H9 (cell line): ENCODE data around the gene SEPTIN5. TPM values are rescaled to one million over a fixed set of nuclear protein-coding genes. Genes with fewer than 3 reads are reported as not detected.

Experiments
- DNase-seq: peaks from one replicate; pipeline ENCODE4 v3.0.0-alpha.2; 2017
- H2AFZ ChIP-seq: one replicate; pipeline ENCODE4 v1.6.1; 2013; ENCODE audit warnings: mild to moderate bottlenecking, low read length, control low read depth, moderate library complexity
- H2AK5ac ChIP-seq: 2 replicates; pipeline ENCODE4 v1.6.1; 2013; ENCODE audit warnings: low read length, control low read depth, mixed read lengths; ENCODE audit not compliant: insufficient read length
- H2BK120ac ChIP-seq: one replicate; pipeline ENCODE4 v1.6.1; 2013; ENCODE audit warnings: low read depth, mild to moderate bottlenecking, low read length, control low read depth, inconsistent platforms; ENCODE audit not compliant: poor library complexity, severe bottlenecking
- H2BK12ac ChIP-seq: 2 replicates; pipeline ENCODE4 v1.6.1; 2013; ENCODE audit warnings: low read length, control low read depth, mixed read lengths, low read depth; ENCODE audit not compliant: insufficient read length
- H2BK15ac ChIP-seq: 2 replicates; pipeline ENCODE4 v1.6.1; 2013; ENCODE audit warnings: low read depth, low read length, control low read depth
- H2BK20ac ChIP-seq: one replicate; pipeline ENCODE4 v1.6.1; 2013; ENCODE audit warnings: low read depth, mild to moderate bottlenecking, low read length, control low read depth, inconsistent platforms; ENCODE audit not compliant: poor library complexity, severe bottlenecking
- H2BK5ac ChIP-seq: 2 replicates; pipeline ENCODE4 v1.6.1; 2013; ENCODE audit warnings: low read length, control low read depth, mixed read lengths; ENCODE audit not compliant: insufficient read length
- H3K14ac ChIP-seq: 2 replicates; pipeline ENCODE4 v1.6.1; 2013; ENCODE audit warnings: low read length, control low read depth; ENCODE audit not compliant: insufficient read depth
- H3K18ac ChIP-seq: 2 replicates; pipeline ENCODE4 v1.6.1; 2013; ENCODE audit warnings: low read depth, mild to moderate bottlenecking, mixed read lengths, low read length, control low read depth; ENCODE audit not compliant: insufficient read length
- H3K23ac ChIP-seq: 2 replicates; pipeline ENCODE4 v1.6.1; 2013; ENCODE audit warnings: low read length, control low read depth, mixed read lengths, low read depth; ENCODE audit not compliant: insufficient read length
- H3K23me2 ChIP-seq: 2 replicates; pipeline ENCODE4 v1.6.1; 2013; ENCODE audit warnings: low read depth, mild to moderate bottlenecking, mixed read lengths, low read length, control low read depth; ENCODE audit not compliant: insufficient read length, poor library complexity, severe bottlenecking
- H3K27ac ChIP-seq: 2 replicates; pipeline ENCODE4 v1.5.1; 2013; ENCODE audit warnings: low read length, control low read depth, mixed read lengths, low read depth; ENCODE audit not compliant: insufficient read length
- H3K27me3 ChIP-seq: 2 replicates; pipeline ENCODE4 v1.6.1; 2013; ENCODE audit warnings: low read length, control low read depth, inconsistent platforms; ENCODE audit not compliant: insufficient read depth
- H3K4ac ChIP-seq: 2 replicates; pipeline ENCODE4 v1.6.1; 2013; ENCODE audit warnings: low read depth, mild to moderate bottlenecking, control low read depth, inconsistent platforms, low read length, moderate library complexity
- H3K4me1 ChIP-seq: 2 replicates; pipeline ENCODE4 v1.6.1; 2013; ENCODE audit warnings: low read length, control low read depth, inconsistent platforms; ENCODE audit not compliant: insufficient read depth
- H3K4me2 ChIP-seq: 2 replicates; pipeline ENCODE4 v1.6.1; 2013; ENCODE audit warnings: low read length, control low read depth, mixed read lengths; ENCODE audit not compliant: insufficient read length, insufficient read depth
- H3K56ac ChIP-seq: 2 replicates; pipeline ENCODE4 v1.6.1; 2013; ENCODE audit warnings: low read depth, mild to moderate bottlenecking, mixed read lengths, low read length, control low read depth; ENCODE audit not compliant: insufficient read length
- H3K79me1 ChIP-seq: 2 replicates; pipeline ENCODE4 v1.6.1; 2013; ENCODE audit warnings: low read depth, mild to moderate bottlenecking, moderate library complexity, low read length, control low read depth, inconsistent platforms; ENCODE audit not compliant: insufficient read depth, poor library complexity, severe bottlenecking
- H3K79me2 ChIP-seq: 2 replicates; pipeline ENCODE4 v1.6.1; 2013; ENCODE audit warnings: low read length, control low read depth, inconsistent platforms; ENCODE audit not compliant: insufficient read depth
- H3K9ac ChIP-seq: 2 replicates; pipeline ENCODE4 v1.6.1; 2013; ENCODE audit warnings: low read length, control low read depth, mixed read lengths; ENCODE audit not compliant: insufficient read length; ENCODE audit errors: extremely low read depth
- H3K9me3 ChIP-seq: one replicate; pipeline ENCODE4 v1.6.1; 2013; ENCODE audit warnings: low read depth, low read length, inconsistent platforms; ENCODE audit not compliant: control insufficient read depth
- H3T11ph ChIP-seq: one replicate; pipeline ENCODE4 v1.6.1; 2013; ENCODE audit warnings: mild to moderate bottlenecking, low read length, control low read depth, inconsistent platforms
- H4K20me1 ChIP-seq: one replicate; pipeline ENCODE4 v1.6.1; 2013; ENCODE audit not compliant: control insufficient read depth, insufficient read length, insufficient read depth
- H4K5ac ChIP-seq: 2 replicates; pipeline ENCODE4 v1.6.1; 2013; ENCODE audit warnings: low read depth, mild to moderate bottlenecking, mixed read lengths, low read length, control low read depth; ENCODE audit not compliant: insufficient read length
- H4K8ac ChIP-seq: replicated peaks from 2 replicates; pipeline ENCODE4 v1.6.1; 2013; ENCODE audit warnings: low read length, control low read depth, mixed read lengths, low read depth; ENCODE audit not compliant: insufficient read length
- H4K91ac ChIP-seq: 2 replicates; pipeline ENCODE4 v1.6.1; 2013; ENCODE audit warnings: low read depth, mild to moderate bottlenecking, moderate library complexity, mixed read lengths, low read length, control low read depth; ENCODE audit not compliant: insufficient read length
- H3K27ac Mint-ChIP-seq, 3 experiments: 2 replicates in 2 of 3; 3 replicates in 1 of 3; pipeline ENCODE4 v1.8.0; 2020 to 2021; ENCODE audit warnings: mixed read lengths in 3 of 3, mild to moderate bottlenecking in 1 of 3, moderate library complexity in 1 of 3
- H3K27me3 Mint-ChIP-seq: 2 replicates; pipeline ENCODE4 v1.8.0; 2021; ENCODE audit warnings: low read depth, mild to moderate bottlenecking, moderate library complexity, mixed read lengths
- H3K36me3 Mint-ChIP-seq, 3 experiments: 2 replicates in 2 of 3; 3 replicates in 1 of 3; pipeline ENCODE4 v1.8.0; 2020 to 2021; ENCODE audit warnings: low read depth in 3 of 3, mixed read lengths in 3 of 3; ENCODE audit not compliant: insufficient read depth in 1 of 3
- H3K4me1 Mint-ChIP-seq, 2 experiments: 2 replicates each; pipeline ENCODE4 v1.8.0; 2020; ENCODE audit warnings: mixed read lengths in 2 of 2
- H3K4me3 Mint-ChIP-seq, 2 experiments: 2 replicates in 1 of 2; 3 replicates in 1 of 2; pipeline ENCODE4 v1.8.0; 2020 to 2021; ENCODE audit warnings: mild to moderate bottlenecking in 2 of 2, mixed read lengths in 2 of 2, moderate library complexity in 1 of 2
- H3K9me3 Mint-ChIP-seq, 2 experiments: 2 replicates in 1 of 2; 3 replicates in 1 of 2; pipeline ENCODE4 v1.8.0; 2020; ENCODE audit warnings: mild to moderate bottlenecking in 2 of 2, mixed read lengths in 2 of 2, moderate library complexity in 1 of 2
- CTCF ChIP-seq: fragments of 200-600 bp; sonication (generic); conservative IDR thresholded peaks from 3 replicates; pipeline ENCODE4 v1.8.0; 2021; ENCODE audit warnings: antibody characterized with exemption, mild to moderate bottlenecking
- WGBS: extraction: QIAGEN DNeasy Blood & Tissue Kit; methylation state at CpG from one replicate; pipeline ENCODE4 v1.1.7; 2013; ENCODE audit warnings: missing lambda C conversion rate, low lambda C conversion rate, mixed read lengths; ENCODE audit not compliant: insufficient read length; ENCODE audit errors: extremely low coverage; 5-methylcytosine and 5-hydroxymethylcytosine counted together
- total RNA-seq: library from RNA; stranded (reverse); gene quantifications from 2 replicates; pipeline ENCODE4 v1.2.1, GENCODE V29; 2021

The SEPTIN5 gene
- total RNA-seq, 1 experiment from 2014 or later = 17.8 TPM

GRCh38 chr22:19667872-19668740 is 46.2 kb upstream of the SEPTIN5 start:
- Histone ChIP-seq H2BK120ac (no peak overlapping the region), H3K14ac (no peak overlapping the region), H3K56ac (no peak overlapping the region), H4K20me1 (no peaks in the 10 kb centered on the region), H3K27ac (no peak overlapping the region), H2AK5ac (no peak overlapping the region), H3K23ac (no peak overlapping the region), H2BK12ac (no peak overlapping the region), H3K79me2 (no peaks in the 10 kb centered on the region), H3K9ac (no peak overlapping the region), H3K9me3 (no peaks in the 10 kb centered on the region), H2AFZ (no peak overlapping the region), H3K27me3 (no peaks in the 10 kb centered on the region), H3K4me2 (no peak overlapping the region), H4K91ac (no peak overlapping the region), H2BK15ac (no peak overlapping the region), H3K4ac (no peak overlapping the region), H2BK20ac (no peak overlapping the region), H3K18ac (no peak overlapping the region), H4K5ac (no peak overlapping the region), H3T11ph (no peak overlapping the region), H3K23me2 (no peaks in the 10 kb centered on the region), H2BK5ac (no peak overlapping the region), H3K4me1 (no peaks in the 10 kb centered on the region; the same call in 1 of the 2 replicates), H3K79me1 (no peaks in the 10 kb centered on the region), H4K8ac (no peak overlapping the region)
- Mint-ChIP-seq H3K36me3 (peaks cover 0 to 1% (median 0%) of the 10 kb centered on the region in 3 experiments; a peak in 2 of 7 replicates), H3K9me3 (no peaks in the 10 kb centered on the region), H3K27ac (no peak overlapping the region), H3K27me3 (peaks cover 13% of the 10 kb centered on the region), H3K4me1 (peaks cover 20 to 33% of the 10 kb centered on the region in 2 experiments), H3K4me3 (no peak overlapping the region)
- no CpG with 5 or more reads among the region's 19 CpGs for WGBS
- DNase-seq = no peak
- no peak for TF ChIP-seq CTCF
